Body of pancreas (tissue), 4 donors: ENCODE data around the gene SMYD4.

Source experiments
- POLR2A ChIP-seq, 3 donors: fragments of 450-650 bp; IDR thresholded peaks; one replicate each; pipeline ENCODE4 v1.6.1; 2016; ENCODE audit warnings: antibody characterized with exemption in 3 of 3, mild to moderate bottlenecking in 2 of 3
- TF ChIP-seq, protein P1 (sequence below), 7 experiments: fragments of 450-650 bp in 4 of 7; fragments of 200-600 bp in 3 of 7; sonication (generic) in 3 of 7; IDR thresholded peaks; one replicate each; pipeline ENCODE4 v1.5.1; 2016 to 2019; ENCODE audit warnings: antibody characterized with exemption in 7 of 7

DNA sequence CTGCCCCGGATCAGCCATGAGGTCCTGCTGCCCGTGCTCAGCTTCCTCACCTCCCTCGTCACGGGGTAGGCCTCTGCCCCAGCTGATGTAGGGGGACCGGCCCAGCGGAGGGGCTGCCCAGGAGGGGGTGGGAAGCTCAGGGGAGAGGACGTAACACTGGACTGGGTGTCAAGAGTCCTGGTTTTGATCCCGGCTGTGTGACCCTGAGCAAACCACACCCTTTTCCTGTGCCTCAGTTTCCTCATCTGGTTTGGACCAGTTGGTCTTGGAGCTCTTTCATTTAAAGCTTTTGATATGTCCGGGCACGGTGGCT lies 98.6 kb downstream of the SMYD4 start:
- TF ChIP-seq, protein P1, sequence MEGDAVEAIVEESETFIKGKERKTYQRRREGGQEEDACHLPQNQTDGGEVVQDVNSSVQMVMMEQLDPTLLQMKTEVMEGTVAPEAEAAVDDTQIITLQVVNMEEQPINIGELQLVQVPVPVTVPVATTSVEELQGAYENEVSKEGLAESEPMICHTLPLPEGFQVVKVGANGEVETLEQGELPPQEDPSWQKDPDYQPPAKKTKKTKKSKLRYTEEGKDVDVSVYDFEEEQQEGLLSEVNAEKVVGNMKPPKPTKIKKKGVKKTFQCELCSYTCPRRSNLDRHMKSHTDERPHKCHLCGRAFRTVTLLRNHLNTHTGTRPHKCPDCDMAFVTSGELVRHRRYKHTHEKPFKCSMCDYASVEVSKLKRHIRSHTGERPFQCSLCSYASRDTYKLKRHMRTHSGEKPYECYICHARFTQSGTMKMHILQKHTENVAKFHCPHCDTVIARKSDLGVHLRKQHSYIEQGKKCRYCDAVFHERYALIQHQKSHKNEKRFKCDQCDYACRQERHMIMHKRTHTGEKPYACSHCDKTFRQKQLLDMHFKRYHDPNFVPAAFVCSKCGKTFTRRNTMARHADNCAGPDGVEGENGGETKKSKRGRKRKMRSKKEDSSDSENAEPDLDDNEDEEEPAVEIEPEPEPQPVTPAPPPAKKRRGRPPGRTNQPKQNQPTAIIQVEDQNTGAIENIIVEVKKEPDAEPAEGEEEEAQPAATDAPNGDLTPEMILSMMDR (IDR thresholded peaks at IDR 0.05) = no peak
- no peak for TF ChIP-seq POLR2A (IDR thresholded peaks at IDR 0.05)
